B cell (primary cell): ENCODE measurements around the gene COL13A1. TPM values are rescaled to one million over a fixed set of nuclear protein-coding genes. Genes with fewer than 3 reads are reported as not detected.

Experiments
- ATAC-seq: fragments of 200-7000 bp; cut with Tn5 transposase; one replicate; pipeline ENCODE4 v1.10.0; 2021; ENCODE audit warnings: low read depth, mild to moderate bottlenecking, moderate number of reproducible peaks, moderate library complexity
- CTCF ChIA-PET: fragments of 350-600 bp; sonication (Branson Sonifier 250); formaldehyde crosslinking; loops from one replicate; lab custom pipeline; 2021; ENCODE audit warnings: antibody characterized with exemption, inconsistent platforms; lab: Charles Lee
- POLR2A ChIA-PET: fragments of 350-600 bp; sonication (Branson Sonifier 250); formaldehyde crosslinking; loops from one replicate; lab custom pipeline; 2021; ENCODE audit warnings: antibody characterized with exemption; lab: Charles Lee
- DNase-seq: peaks from one replicate; pipeline ENCODE4 v3.0.0; 2013
- H2AFZ ChIP-seq: 2 replicates; pipeline ENCODE4 v1.6.1; 2012; ENCODE audit warnings: mild to moderate bottlenecking, low read depth, low read length; ENCODE audit not compliant: insufficient read depth, poor library complexity, severe bottlenecking
- H3K27ac ChIP-seq, 2 donors: 1 replicate in 1 of 2; 2 replicates in 1 of 2; pipeline ENCODE4 v1.5.1; 2012 to 2013; ENCODE audit warnings: low read length in 2 of 2, mild to moderate bottlenecking in 2 of 2, moderate library complexity in 1 of 2
- H3K27me3 ChIP-seq, 4 experiments: fragments of 200-600 bp in 1 of 4; sonication (generic) in 1 of 4; replicated peaks in 1 of 4; 1 replicate in 2 of 4; 2 replicates in 2 of 4; pipeline versions ENCODE4 v1.6.1 to v1.7.0; 2013 to 2016; ENCODE audit warnings: low read length in 3 of 4, mild to moderate bottlenecking in 2 of 4, mixed read lengths in 1 of 4, moderate library complexity in 1 of 4; ENCODE audit not compliant: insufficient read depth in 4 of 4, control insufficient read depth in 3 of 4; ENCODE audit errors: control extremely low read depth in 1 of 4
- H3K36me3 ChIP-seq, 2 experiments: replicated peaks in 1 of 2; 1 replicate in 1 of 2; 2 replicates in 1 of 2; pipeline versions ENCODE4 v1.6.1 to v1.7.1; 2013; ENCODE audit warnings: low read length in 1 of 2; ENCODE audit not compliant: insufficient read depth in 2 of 2, control insufficient read depth in 1 of 2; ENCODE audit errors: control extremely low read depth in 1 of 2, extremely low read depth in 1 of 2
- H3K4me1 ChIP-seq, 2 donors: fragments of 200-600 bp in 1 of 2; sonication (generic) in 1 of 2; 1 replicate in 1 of 2; 2 replicates in 1 of 2; pipeline versions ENCODE4 v1.5.1 to v1.6.1; 2013 to 2017; ENCODE audit warnings: low read length in 2 of 2; ENCODE audit not compliant: control insufficient read depth in 2 of 2, insufficient read depth in 2 of 2
- H3K4me2 ChIP-seq: replicated peaks from 2 replicates; pipeline ENCODE3; 2012; ENCODE audit warnings: mild to moderate bottlenecking, low read depth, low read length; ENCODE audit not compliant: poor library complexity, severe bottlenecking
- H3K4me3 ChIP-seq, 5 experiments: fragments of 200-600 bp in 1 of 5; sonication (generic) in 1 of 5; 1 replicate in 3 of 5; 2 replicates in 2 of 5; pipeline versions ENCODE4 v1.5.1 to v1.7.0; 2011 to 2016; ENCODE audit warnings: low read length in 4 of 5, mild to moderate bottlenecking in 4 of 5, low read depth in 2 of 5, control low read depth in 1 of 5, moderate library complexity in 1 of 5; ENCODE audit not compliant: insufficient read depth in 1 of 5; ENCODE audit errors: control extremely low read depth in 1 of 5, extremely low read depth in 1 of 5
- H3K79me2 ChIP-seq: fragments of 200-600 bp; sonication (generic); one replicate; pipeline ENCODE4 v1.6.0; 2016; ENCODE audit warnings: low read length; ENCODE audit not compliant: control insufficient read depth, insufficient read depth
- H3K9ac ChIP-seq: fragments of 200-600 bp; sonication (generic); 2 replicates; pipeline ENCODE4 v1.6.1; 2017; ENCODE audit warnings: mild to moderate bottlenecking, low read length, moderate library complexity
- H3K9me3 ChIP-seq, 3 donors: one replicate each; pipeline versions ENCODE4 v1.6.1 to v1.7.1; 2013; ENCODE audit warnings: low read length in 2 of 3; ENCODE audit not compliant: control insufficient read depth in 2 of 3, insufficient read depth in 1 of 3; ENCODE audit errors: control extremely low read depth in 1 of 3
- H4K20me1 ChIP-seq: 2 replicates; pipeline ENCODE4 v1.6.0; 2012; ENCODE audit warnings: mild to moderate bottlenecking, low read length; ENCODE audit not compliant: insufficient read depth, control insufficient read depth, poor library complexity, severe bottlenecking
- H3K27ac Mint-ChIP-seq: one replicate; pipeline ENCODE4 v1.8.0; 2021; ENCODE audit warnings: mixed read lengths
- H3K27me3 Mint-ChIP-seq: one replicate; pipeline ENCODE4 v1.8.0; 2021; ENCODE audit warnings: mixed read lengths
- H3K4me1 Mint-ChIP-seq: one replicate; pipeline ENCODE4 v1.8.0; 2021; ENCODE audit warnings: mixed read lengths
- H3K4me3 Mint-ChIP-seq: one replicate; pipeline ENCODE4 v1.8.0; 2021; ENCODE audit warnings: mixed read lengths
- H3K9me3 Mint-ChIP-seq: one replicate; pipeline ENCODE4 v1.8.0; 2022; ENCODE audit warnings: mixed read lengths; ENCODE audit not compliant: insufficient read depth
- EZH2 ChIP-seq: IDR thresholded peaks from 2 replicates; pipeline ENCODE4 v1.6.1; 2012; ENCODE audit warnings: borderline replicate concordance, low read depth, mild to moderate bottlenecking, moderate library complexity, low read length; ENCODE audit not compliant: insufficient read depth, poor library complexity, severe bottlenecking
- WGBS: methylation state at CpG from one replicate; pipeline ENCODE4 v1.1.5; 2013; ENCODE audit warnings: missing lambda C conversion rate; ENCODE audit not compliant: insufficient coverage; 5-methylcytosine and 5-hydroxymethylcytosine counted together
- intact Hi-C: fragments of 100-400 bp; cut with micrococcal nuclease; formaldehyde crosslinking; loops from one replicate; pipeline ENCODE4 v1.10.0; 2022
- polyA plus RNA-seq: library from polyadenylated mRNA; depleted of rRNA; stranded (reverse); fragments of >200 nt; gene quantifications from 2 replicates; pipeline ENCODE4 v1.2.3, GENCODE V29; 2012
- total RNA-seq, 2 donors: library from RNA; stranded (reverse); fragments of 120-200 nt in 1 of 2; gene quantifications; 1 replicate in 1 of 2; 2 replicates in 1 of 2; pipeline versions ENCODE4 v1.2.3 to v1.2.4, GENCODE V29; 2013 to 2022
- TF ChIP-seq, protein P1 (sequence below): fragments of 200-600 bp; IDR thresholded peaks from one replicate; pipeline ENCODE4 v1.8.0; 2022; ENCODE audit warnings: antibody characterized with exemption, mild to moderate bottlenecking

The COL13A1 gene
- total and polyA plus RNA-seq, 2 donors (not counting 1 experiment from before 2014, with no cell fraction given), result not detected

DNA sequence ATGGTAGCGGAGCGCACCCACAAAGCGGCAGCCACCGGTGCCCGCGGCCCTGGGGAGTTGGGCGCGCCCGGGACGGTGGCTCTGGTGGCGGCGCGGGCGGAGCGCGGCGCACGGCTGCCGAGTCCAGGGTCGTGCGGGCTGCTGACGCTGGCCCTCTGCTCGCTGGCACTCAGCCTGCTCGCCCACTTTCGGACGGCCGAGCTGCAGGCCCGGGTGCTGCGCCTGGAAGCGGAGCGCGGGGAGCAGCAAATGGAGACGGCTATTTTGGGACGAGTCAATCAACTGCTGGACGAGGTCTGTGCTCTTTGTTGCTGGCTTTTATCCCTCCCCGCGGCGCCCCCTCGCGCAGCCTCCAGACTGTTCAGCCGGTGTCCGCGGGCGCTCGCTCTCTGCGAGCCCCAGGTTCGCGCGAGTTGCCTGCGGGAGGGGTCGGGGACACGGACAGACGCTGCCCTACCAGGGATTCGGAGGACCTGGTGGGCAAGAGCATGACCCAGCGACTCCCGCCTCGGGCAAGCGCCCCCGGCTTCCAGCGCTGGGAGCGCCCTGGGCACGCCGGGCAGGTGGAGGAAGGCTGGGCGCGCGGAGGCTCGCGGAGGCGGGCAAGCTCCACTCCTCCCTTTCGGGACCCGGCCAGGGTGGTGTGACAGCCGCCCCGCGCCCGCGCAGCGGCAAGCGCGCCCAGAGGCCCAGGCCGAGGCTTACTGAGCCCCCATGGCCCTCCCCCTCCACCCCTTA lies 887 bp downstream of the COL13A1 start:
- Mint-ChIP-seq H3K4me1 (peaks cover 6% of the 10 kb centered on the region), H3K4me3 (no peak overlapping the region), H3K9me3 (no peaks in the 10 kb centered on the region), H3K27ac (no peak overlapping the region), H3K27me3 (peaks cover 52% of the 10 kb centered on the region)
- ChIA-PET POLR2A (no interaction called here), CTCF (interaction anchor here (0.6 kb wide), 1 partner anchor 1648 kb away, joined by 3 read pairs; no protein-coding TSS in a partner anchor)
- Histone ChIP-seq H3K36me3 (no peaks in the 10 kb centered on the region), H3K27me3 (peaks cover 0 to 49% (median 12%) of the 10 kb centered on the region in 4 experiments), H3K9me3 (peaks cover 0 to 3% (median 0%) of the 10 kb centered on the region in 3 donors), H2AFZ (peak overlapping the region; percentile 22), H3K4me1 (peaks cover 5% of the 10 kb centered on the region in 2 donors), H3K4me2 (no peak overlapping the region), H3K27ac (no peak overlapping the region), H3K9ac (no peak overlapping the region), H3K79me2 (no peaks in the 10 kb centered on the region), H4K20me1 (no peaks in the 10 kb centered on the region), H3K4me3 (no peak overlapping the region)
- no peak for DNase-seq
- 3% methylated on average over 71 of the region's 80 CpGs for WGBS
- no peak for ATAC-seq
- TF ChIP-seq, protein P1, sequence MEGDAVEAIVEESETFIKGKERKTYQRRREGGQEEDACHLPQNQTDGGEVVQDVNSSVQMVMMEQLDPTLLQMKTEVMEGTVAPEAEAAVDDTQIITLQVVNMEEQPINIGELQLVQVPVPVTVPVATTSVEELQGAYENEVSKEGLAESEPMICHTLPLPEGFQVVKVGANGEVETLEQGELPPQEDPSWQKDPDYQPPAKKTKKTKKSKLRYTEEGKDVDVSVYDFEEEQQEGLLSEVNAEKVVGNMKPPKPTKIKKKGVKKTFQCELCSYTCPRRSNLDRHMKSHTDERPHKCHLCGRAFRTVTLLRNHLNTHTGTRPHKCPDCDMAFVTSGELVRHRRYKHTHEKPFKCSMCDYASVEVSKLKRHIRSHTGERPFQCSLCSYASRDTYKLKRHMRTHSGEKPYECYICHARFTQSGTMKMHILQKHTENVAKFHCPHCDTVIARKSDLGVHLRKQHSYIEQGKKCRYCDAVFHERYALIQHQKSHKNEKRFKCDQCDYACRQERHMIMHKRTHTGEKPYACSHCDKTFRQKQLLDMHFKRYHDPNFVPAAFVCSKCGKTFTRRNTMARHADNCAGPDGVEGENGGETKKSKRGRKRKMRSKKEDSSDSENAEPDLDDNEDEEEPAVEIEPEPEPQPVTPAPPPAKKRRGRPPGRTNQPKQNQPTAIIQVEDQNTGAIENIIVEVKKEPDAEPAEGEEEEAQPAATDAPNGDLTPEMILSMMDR, result no peak
- TF ChIP-seq EZH2, result no peak
- intact Hi-C loops, result no loop called here

DNA sequence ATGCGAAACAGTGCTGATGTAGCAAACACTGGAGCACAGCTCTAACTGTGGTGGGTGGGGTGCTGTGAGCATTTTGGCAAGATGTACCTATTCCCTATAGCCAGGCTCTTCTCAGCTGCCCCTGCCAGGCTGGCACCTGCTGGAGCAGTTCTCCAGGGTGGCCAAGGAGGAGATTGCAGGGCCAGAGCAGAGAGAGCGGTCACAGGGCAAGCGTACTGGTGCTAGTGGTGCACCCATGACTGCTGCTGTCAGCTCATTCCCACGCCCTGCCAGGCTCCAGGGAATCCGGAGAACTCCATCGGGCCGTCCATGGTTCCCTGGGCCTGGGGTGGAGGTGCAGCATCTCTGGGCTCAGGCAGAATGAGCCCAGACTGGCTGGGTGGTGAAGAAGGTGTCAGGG lies 2.1 kb downstream of the COL13A1 start:
- POLR2A ChIA-PET, result no interaction called here
- Mint-ChIP-seq H3K4me1 (peaks cover 6% of the 10 kb centered on the region), H3K4me3 (no peak overlapping the region), H3K9me3 (no peaks in the 10 kb centered on the region), H3K27ac (no peak overlapping the region), H3K27me3 (peaks cover 43% of the 10 kb centered on the region)
- intact Hi-C loops, result no loop called here
- 87% methylated on average over 6 of the region's 7 CpGs for WGBS
- peaks cover 0 to 42% (median 12%) of the 10 kb centered on the region in 4 experiments for H3K27me3 ChIP-seq
- H3K27ac ChIP-seq, result no peak overlapping the region
- TF ChIP-seq, protein P1, result no peak
- H3K36me3 ChIP-seq, result no peaks in the 10 kb centered on the region
- ATAC-seq, result no peak
- no peaks in the 10 kb centered on the region for H3K79me2 ChIP-seq
- H3K4me2 ChIP-seq, result no peak overlapping the region
- no peak overlapping the region for H3K4me3 ChIP-seq
- no peak overlapping the region for H3K9ac ChIP-seq
- no peaks in the 10 kb centered on the region for H4K20me1 ChIP-seq
- CTCF ChIA-PET, result interaction anchor here (1.1 kb wide), 1 partner anchor 23 kb away, joined by 3 read pairs; no protein-coding TSS in a partner anchor
- H3K4me1 ChIP-seq, result peaks cover 5% of the 10 kb centered on the region in 2 donors
- H3K9me3 ChIP-seq, result peaks cover 0 to 3% (median 0%) of the 10 kb centered on the region in 3 donors
- no peak overlapping the region for H2AFZ ChIP-seq
- DNase-seq, result no peak
